SU-DHL-6 (cell line): ENCODE results near the gene ANKRD55.

Experiments used
- CTCF ChIP-seq: fragments of 200-600 bp; sonication (generic); IDR thresholded peaks from one replicate; pipeline ENCODE4 v1.5.1; 2017; ENCODE audit warnings: antibody characterized with exemption, mild to moderate bottlenecking, low read length, moderate library complexity; ENCODE audit not compliant: insufficient read depth, poor library complexity, severe bottlenecking
- EZH2phosphoT487 ChIP-seq: fragments of 200-600 bp; sonication (generic), shearing (Covaris generic); conservative IDR thresholded peaks from 2 replicates; pipeline ENCODE4 v1.6.1; 2018; ENCODE audit warnings: mild to moderate bottlenecking, antibody characterized with exemption, low read length, moderate library complexity, mixed read lengths

GRCh38 chr5:56115589-56115988 lies 117.5 kb downstream of the ANKRD55 start:
- TF ChIP-seq CTCF = no peak
- TF ChIP-seq EZH2phosphoT487 = no peak
